Epithelial cell of prostate (primary cell): ENCODE data around the gene MACO1.

Experiments
- DNase-seq: peaks from one replicate; pipeline ENCODE4 v3.0.0-alpha.2; 2011; ENCODE audit warnings: low read depth, low spot score
- H3K27ac ChIP-seq: fragments of 450-650 bp; 2 replicates; pipeline ENCODE4 v1.5.1; 2017; ENCODE audit warnings: mild to moderate bottlenecking

The MACO1 gene

DNA sequence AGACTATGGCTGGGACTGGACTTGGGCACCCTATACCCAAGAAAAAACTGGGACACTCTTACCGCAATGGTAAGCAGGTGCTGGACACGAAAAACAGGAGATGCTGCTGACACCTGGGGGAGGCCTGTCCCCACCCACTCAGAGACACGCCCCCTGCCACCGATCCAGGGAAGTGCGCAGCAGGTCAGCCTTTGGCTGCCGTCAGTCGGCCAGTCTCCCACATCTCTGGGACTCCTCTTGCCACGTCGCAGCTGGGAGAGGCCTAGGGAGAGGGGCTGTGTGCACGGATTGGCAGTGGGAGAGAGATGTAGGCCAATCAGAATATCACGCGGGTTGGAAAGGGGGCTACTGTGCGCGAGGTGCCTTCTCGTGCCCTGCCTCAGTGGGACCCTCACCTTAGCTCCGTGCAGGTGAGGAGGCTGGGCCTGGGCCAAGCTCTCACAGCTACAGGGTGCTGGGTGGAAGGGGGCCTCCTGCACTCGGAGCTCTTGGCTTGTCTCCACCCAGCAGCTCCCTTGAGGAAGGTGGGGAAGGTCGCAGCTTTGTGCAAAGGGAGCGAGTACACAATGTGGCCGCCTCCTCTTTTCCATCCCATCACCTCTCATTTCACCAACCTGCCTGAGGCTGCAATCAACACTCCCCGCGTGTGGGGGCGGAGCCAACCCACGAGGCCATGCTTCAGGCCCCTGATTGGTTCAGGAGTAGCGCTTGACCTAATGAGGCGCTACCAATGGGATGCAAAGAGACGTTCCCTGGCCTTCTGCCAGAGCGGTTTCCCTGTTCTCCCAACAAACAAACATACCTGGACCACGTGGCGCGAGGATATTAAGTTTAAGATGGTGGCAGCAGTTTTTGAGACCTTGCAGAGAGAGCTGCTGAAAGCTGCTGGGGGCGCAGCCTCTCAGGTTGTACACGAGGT, 87.0 kb downstream of the MACO1 start:
- no peak overlapping the region for H3K27ac ChIP-seq
- no peak for DNase-seq

DNA sequence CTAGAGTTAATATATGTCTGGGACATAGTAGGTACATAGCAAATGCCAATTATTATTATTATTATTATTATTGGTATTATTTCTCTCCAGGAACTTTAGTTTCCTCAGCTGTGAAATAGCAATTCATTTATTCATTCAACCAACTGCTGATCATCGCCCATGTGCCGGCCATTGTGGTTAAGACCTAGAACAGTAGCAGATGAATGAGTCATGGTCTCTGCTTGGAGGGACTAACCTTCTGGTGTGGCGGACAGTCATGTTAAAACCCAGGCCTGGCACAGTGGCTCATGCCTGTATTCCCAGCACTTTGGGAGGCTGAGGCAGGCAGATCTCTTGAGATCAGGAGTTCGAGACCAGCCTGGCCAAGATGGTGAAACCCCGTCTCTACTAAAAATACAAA, 88.9 kb downstream of the MACO1 start:
- peak; percentile 41 for DNase-seq
- H3K27ac ChIP-seq = no peak overlapping the region

DNA sequence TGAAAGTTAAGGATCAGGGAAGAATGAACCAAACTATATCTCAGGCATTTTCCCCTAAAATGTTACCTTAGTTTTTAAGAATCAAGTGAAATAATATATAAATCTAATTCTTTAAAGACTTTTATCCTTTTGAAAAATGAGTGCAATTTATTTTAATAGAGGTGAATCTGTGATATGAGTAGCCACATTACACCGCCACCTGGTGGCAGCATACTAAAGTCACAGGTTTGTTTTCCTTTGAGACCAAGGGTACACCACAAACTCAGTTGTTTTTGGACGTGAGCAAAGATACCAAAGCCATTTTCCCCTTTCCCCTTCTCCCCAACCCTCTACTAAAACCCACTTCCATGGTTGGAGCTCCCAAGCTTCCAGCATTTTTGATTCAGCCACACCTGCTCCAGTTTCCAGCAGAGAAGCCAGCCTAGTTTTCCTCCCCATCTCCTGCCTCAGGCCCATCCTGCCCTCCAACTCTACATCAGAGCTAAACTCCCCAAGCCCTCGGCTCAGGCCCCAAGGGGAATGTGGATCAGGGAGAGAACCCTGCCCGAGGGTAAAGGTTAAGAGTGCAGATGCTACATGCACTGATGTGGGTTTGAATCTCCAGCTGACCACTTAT, 89.9 kb downstream of the MACO1 start:
- no peak for DNase-seq
- H3K27ac ChIP-seq = no peak overlapping the region

DNA sequence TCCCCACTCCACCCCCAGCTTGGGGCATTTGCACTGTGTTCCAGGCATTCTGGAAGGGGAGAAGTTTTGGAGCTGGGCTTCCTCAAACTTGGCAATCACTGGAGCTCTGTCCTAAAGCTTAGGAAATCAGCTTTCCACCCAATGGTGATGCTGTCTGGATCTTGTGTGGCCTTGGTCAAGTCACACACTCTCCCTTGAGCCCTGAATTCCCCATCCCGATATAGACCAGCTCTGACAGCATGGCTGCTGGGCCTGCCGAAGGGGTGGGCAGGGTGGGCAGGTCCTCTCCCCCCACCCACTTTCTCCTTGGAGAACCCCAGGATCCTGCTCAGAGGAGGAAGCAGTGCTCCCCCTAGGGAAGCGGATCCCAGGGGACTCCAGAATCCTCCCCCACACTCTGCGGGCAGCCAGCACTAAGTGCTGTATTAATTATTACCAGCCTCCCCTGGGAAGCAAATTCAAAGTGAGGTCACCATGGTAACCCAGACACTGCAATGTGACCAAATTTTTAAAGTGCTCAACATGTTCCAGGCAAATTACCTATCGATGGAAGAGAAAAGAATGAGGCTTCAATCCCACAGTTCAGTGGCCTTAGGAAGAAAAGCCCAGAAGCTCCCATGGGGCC, 91.4 kb downstream of the MACO1 start:
- no peak for DNase-seq
- no peak overlapping the region for H3K27ac ChIP-seq

DNA sequence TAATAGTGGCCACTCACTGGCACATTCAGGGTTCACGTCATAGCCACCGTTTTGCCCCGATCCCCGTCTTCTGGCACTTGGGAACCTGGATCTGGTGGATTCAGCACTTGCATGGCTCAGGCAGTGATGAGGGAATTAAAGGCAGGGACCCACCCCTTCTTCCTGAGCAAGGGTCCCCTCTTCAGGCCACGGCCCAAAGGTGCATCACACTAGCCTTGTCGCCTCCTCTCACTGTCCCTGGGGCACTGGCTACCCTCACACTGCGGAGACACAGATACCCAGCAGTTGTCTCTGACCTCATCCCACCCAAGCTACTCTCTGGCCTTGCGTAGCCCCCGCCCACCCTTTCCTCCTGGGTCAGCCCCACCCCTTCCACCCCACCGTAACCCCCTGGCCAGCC, 92.8 kb downstream of the MACO1 start:
- H3K27ac ChIP-seq = no peak overlapping the region
- DNase-seq = no peak

DNA sequence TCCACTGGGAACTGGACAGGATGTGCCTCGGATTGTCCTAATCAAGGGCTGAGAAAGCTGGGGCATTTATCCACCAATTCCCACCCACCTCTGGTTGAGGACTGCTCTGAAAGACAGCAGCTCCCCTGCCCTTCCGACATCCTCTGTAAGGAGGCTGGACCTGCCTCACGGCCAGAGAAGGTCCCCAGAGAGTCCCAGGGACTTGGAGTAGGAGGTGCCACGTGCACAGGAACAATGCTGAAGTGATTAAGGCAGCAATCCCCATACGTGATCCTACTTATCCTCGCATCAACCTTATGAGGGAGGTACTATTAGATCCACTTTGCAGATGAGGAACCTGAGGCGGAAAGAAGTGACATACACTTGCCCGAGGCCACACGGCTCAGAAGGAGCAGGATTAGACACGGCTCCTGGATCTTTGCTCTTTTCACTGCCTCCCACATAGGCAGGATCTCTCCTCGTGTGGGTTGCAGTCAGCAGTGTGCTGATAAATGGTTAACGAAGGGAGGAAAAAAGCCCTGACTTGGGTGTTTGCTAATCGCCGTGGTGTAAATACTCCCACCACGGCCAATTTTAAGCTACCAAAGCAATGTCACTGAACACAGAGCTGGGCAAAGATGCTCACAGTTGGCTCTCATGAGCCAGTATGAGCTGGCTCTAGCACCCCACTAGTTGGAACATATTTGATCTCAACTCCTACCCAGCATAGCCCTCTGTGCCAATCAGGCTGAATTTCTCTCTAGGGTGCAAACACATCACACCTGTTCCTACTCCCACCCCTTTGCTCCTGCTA, 94.1 kb downstream of the MACO1 start:
- H3K27ac ChIP-seq = no peak overlapping the region
- no peak for DNase-seq

DNA sequence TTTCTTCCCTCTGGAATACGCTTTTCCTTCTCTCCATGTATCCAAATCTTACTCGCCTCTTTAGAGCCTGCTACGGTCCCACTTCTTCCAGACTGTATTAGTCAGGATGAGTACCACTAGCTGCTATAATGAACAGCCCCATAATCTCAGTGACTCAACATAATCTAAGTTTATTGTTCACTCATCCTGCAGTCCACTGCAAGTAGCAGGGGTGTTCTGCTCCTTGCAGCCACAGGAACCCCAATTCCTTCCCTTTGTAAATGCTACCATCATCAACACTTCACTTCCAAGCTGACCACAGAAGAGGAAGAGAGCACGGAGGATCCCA, 94.6 kb downstream of the MACO1 start:
- DNase-seq = no peak
- no peak overlapping the region for H3K27ac ChIP-seq

DNA sequence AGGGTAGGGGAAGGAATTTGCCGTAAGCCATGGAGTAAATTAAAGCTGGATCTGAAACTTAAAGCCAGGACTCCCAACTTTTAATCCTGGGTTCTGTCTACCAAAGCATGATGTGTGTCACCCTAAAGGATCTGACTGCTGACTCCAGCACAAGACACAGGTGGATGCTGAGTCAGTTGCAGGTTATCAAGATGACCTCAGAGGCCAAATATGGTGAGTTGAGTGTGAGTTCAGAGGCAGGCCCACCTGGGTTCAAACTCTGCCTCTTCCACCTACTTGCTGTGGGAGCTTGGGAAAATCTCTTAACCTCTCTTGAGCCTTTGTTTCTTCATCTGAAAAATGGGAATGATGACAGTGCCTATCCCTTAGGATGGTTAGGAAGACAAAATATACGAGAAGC, 96.1 kb downstream of the MACO1 start:
- no peak overlapping the region for H3K27ac ChIP-seq
- DNase-seq = no peak

DNA sequence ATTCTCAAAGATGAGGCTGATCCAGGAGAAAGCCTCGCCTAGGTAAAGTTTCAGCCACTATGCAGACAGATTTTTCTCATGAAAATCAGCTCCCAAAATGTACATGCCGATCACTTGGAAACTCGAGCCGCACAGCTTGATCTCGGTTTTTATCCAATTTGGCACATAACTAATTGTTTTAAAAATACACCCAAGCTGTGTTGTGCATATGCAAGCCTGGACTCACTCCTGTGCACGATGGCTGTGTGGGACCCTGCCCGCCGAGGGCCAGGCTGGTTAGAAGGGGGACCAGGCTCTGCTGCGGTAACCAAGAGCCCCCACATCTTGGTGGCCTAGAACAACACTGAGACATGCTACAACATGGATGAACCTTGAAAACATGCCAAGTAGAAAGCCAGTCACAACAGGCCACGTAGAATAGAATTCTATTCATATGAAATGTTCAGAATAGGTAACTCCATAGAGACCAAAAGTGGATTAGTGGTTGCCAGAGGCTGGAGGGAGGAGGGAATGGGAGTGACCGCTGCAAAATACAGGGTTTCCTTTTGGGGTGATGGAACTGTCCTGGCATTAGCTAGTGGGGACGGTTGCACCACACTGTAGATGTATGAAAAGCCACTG, 96.6 kb downstream of the MACO1 start:
- DNase-seq = no peak
- H3K27ac ChIP-seq = no peak overlapping the region

DNA sequence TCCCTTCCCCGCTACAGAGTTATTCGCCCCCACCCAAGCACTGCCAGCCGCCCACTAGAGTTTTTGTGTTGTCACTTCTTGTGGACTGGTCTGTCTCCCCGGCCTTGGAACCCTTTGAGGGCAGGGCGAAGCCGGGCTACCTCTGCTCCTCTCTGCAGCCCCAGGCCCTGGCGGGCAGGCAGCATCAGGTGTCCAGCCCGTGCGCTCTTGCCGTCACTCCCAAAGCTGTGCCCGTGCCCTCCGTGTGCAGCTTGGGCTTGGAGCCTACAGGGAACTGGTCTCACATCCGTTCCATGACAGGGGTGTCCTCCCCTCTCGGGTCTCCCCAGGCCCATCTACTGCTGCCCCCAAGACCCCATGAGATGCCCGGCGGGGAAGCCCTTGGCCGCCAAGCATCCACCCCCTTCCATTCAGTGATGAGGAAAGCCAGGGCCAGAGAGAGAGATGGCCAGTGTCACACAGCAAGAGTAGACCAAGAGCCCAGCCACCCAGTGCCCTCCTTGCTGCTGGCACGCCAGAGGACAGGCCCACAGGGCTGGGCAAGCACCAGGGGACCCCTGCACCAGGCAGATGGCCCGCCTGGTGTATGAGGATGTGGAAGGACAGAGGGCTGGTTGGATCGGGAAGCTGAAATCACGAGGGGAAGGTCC, 97.4 kb downstream of the MACO1 start:
- H3K27ac ChIP-seq = no peak overlapping the region
- DNase-seq = no peak

DNA sequence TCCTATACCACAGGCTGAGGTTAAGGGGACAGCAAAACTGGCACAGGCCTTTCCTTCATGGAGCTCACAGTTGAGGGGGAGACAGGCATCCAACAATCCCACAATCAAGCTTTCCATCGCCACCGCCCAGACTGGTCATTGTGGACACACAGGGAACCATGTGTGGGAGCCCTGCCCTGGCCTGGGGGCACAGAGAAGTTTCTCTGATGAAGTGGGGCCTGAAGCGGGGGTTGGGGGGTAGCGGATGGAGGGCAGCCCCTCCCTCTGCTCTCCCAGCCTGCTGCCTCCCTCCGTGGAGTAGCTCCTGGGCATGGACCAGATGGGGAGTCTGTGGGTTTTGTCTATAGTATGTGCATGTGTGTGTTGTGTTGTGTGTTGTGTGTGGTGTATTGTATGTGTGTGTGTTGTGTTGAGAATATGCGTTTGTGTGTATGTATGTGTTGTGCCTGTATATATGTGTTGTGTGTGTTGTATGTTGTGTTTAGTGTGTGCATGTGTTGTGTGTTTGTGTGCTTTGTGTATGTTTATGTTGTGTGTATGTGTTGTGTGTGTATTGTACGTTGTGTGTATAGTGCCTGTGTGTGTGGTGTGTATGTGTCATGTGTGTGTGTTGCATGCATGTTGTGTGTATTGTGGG, 98.3 kb downstream of the MACO1 start:
- no peak for DNase-seq
- no peak overlapping the region for H3K27ac ChIP-seq

DNA sequence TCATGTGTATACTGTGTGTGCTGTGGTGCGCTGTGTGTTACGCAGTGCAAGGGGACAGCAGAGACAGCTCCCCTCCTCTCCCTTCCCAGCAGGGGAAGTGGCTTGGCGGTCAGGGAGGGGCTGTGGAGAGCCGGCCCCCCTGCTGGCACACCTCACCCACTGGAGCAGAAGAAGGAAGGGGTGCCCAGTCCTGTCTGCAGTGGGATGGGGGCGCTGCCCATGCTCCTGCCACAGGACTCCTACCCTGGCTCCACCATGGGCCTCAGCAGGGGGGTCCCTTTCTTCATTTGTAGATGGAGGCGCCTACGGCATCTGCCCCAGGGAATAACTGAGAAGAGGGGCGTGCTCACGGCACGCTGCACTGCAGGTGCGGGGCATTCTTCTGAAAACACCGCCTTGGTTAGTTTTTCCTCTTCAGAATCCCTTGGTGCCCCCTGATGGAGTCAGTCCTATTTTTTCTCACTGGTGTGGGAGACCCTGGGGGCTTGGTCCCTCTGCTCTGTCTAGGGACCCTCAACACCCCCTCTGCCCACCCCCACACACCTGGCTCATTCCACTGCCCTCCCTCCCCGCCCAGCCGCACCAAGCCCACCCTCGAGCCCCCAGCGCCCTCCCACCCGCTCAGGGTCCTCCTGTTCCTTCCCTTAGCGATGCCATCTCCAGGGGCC, 99.0 kb downstream of the MACO1 start:
- no peak overlapping the region for H3K27ac ChIP-seq
- no peak for DNase-seq

DNA sequence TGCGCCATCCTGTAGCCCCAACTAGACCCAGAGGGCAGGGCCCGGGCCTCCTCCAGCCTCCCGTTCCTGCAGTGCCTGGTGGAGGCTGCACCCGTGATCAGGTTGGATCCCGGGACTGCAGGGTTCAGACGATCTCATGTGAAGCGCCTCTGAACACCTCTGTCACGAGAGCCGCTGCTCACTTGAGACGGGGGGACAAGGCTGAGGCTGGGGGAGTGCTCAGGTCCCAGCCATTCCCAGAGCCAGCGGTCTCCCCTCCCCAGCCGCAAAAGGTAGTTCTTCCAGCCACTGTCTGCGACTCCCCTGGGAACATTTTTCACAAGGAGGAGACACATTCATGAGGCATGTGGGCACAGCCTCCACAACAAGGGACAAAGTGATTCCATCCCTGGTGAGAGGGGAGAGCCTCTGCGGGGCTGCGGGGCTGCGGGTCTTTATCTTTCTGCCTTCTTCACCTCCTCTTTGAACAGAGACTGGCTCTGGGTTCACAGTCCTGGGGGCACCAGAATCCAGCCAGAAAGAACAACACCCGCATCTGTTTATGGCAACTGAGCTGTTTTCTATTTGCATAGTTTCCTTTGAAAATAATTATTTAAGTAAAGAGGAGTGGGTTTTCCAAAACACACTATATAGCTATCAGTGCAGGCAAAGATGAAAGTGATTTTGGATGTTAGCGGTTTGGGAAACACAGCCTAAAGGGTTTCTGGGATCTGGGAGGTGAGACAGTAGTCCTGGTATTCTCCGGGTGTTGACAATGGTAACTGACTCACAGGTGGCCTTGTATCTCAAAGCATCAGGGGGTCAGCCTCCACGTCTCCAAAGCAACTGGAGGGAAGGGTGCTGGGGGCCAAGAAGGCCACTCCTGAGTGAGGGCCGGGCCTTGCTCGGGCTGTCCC, 99.7 kb downstream of the MACO1 start:
- no peak for DNase-seq
- H3K27ac ChIP-seq = no peak overlapping the region

DNA sequence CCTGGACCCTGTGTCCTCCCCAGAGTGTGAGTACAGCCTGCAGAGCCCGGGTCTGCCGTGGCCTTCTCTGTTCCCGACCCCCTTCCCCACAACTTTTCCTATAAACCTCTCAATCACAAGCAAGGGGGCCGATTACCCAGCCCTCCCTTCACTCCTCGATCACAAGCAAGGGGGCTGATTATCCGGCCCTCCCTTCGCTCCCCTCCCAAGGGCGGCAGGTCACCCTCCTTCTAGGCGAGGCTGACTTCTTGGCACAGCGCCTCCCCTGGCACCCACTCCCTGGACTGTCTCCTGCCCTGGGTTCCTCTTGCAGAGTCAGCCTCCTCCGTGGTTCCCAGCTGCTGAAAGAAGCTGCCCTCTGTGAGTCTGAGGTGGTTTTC, 100.4 kb downstream of the MACO1 start:
- DNase-seq = no peak
- no peak overlapping the region for H3K27ac ChIP-seq

DNA sequence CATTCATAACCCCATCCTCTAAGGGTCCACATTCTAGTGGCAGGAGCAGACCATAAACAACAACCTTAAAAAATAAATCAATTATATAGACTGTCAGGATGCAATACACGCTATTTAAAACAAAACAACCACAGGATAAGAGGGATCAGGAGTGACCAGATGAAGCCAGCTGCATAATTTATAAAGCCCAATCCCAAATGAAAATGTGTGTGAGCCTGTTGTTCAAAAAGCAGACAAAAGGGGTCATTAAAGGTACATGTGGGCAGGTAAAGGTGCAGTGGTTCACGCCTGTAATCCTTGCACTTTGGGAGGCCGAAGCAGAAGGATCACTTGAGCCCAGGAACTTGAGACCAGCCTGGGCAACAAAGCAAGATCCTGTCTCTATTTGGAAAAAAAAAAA, 102.3 kb downstream of the MACO1 start:
- no peak overlapping the region for H3K27ac ChIP-seq
- no peak for DNase-seq

DNA sequence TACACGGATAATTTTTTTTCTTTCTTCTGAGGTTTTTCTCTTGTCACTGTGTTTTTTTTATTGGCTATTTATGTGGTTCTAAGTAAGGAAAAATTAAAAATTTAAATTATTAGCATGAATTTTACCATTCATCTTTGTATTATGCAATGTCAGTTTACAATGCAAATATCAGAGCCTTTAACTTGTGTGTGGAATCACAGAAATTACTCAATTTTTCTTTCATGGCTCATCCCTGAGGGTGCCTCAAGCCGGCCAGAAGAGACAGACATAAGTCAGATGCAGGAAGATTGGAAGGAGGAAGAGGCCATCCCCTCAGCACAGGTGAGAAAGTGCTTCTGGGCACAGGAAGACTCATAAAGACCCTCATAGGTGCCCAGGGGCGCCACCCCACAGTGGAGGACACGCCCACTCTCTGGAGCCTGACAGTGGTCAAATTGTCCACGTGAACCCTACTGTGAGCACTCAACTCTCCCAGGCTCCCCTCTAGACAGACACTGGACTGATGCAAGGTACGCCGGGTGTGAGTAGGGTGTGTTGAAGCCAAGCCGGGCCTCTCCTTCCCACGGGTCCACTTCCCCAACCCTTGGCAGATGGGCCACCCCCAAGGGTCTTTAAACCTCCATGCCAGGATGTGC, 103.2 kb downstream of the MACO1 start:
- no peak overlapping the region for H3K27ac ChIP-seq
- DNase-seq = no peak

DNA sequence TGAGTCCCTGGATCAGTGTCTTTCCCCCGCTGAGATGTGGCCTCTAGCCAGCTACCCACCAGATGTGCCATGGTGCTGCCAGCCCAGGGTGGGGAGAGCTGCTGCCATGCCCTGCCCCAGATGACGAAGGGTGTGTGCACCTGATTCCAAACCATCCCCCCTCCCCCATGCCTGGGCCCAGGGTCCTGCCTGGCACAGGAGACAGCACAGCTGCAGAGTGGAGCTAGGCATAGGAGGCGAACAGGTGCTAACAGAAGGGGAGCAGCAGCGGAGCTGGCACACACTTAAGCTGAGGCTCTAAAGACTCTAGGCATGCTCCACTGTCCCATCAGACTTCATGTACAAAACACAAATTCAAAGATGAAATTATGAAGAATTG, 103.7 kb downstream of the MACO1 start:
- DNase-seq = no peak
- no peak overlapping the region for H3K27ac ChIP-seq

DNA sequence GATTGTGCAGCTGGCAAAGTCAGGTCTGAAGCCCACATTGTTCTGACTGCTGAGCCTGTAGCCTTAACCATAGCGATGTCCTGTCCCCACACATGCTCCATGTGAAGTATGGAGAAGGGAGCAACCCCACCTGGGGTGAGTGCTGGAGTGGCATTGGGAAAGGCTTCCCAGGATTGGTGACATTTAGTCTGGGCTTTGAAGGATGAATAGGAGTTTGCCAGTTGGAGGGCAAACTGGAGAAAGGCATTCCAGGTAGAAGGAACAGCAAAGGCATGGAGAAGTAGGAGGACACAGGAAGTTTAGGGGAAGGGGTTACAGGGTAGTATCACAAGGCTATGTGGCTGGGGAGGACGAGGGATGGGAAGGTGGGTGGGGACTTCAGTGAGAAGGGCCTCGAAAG, 105.4 kb downstream of the MACO1 start:
- H3K27ac ChIP-seq = no peak overlapping the region
- DNase-seq = no peak
